Measurements from ENCODE around the gene M1AP.

M1AP gene

GRCh38 chr2:74538881-74539339 is 109.2 kb downstream of the M1AP start:
- DNase-seq, result no peak

GRCh38 chr2:74537140-74537539 is 111.0 kb downstream of the M1AP start:
- DNase-seq, result no peak

- no peak for DNase-seq
Observed at GRCh38 chr2:74536166-74536950, 111.8 kb downstream of the M1AP start.

- DNase-seq, result no peak
Observed at GRCh38 chr2:74535440-74535965, 112.6 kb downstream of the M1AP start.

- DNase-seq, result no peak
Observed at GRCh38 chr2:74534411-74534810, 113.7 kb downstream of the M1AP start.

GRCh38 chr2:74533464-74533863 is 114.7 kb downstream of the M1AP start:
- no peak for DNase-seq

GRCh38 chr2:74532222-74532621 is 115.9 kb downstream of the M1AP start:
- DNase-seq, result no peak

- no peak for DNase-seq
Observed at GRCh38 chr2:74531666-74532065, 116.5 kb downstream of the M1AP start.

GRCh38 chr2:74530239-74531187 is 117.6 kb downstream of the M1AP start:
- no peak for DNase-seq

GRCh38 chr2:74529357-74530238 is 118.5 kb downstream of the M1AP start, which contains the start of the genes AUP1 and HTRA2:
Gene AUP1, minus strand, starts transcription at chr2:74529706. Its CDS starts 77 bp downstream, at chr2:74529629.
Gene HTRA2, plus strand, starts transcription at chr2:74529933. Its CDS starts 74 bp downstream, at chr2:74530007.
- peak; percentile 93 for DNase-seq

GRCh38 chr2:74528600-74529356 is 119.4 kb downstream of the M1AP start:
- no peak for DNase-seq

GRCh38 chr2:74527741-74528140 is 120.4 kb downstream of the M1AP start:
- no peak for DNase-seq

- DNase-seq, result no peak
Observed at GRCh38 chr2:74526649-74527230, 121.4 kb downstream of the M1AP start.

- no peak for DNase-seq
Observed at GRCh38 chr2:74525717-74526648, 122.1 kb downstream of the M1AP start, which contains the start of gene DQX1. Gene DQX1, minus strand, starts transcription at chr2:74526231. Its CDS starts 502 bp downstream, at chr2:74525729.

- DNase-seq, result no peak
Observed at GRCh38 chr2:74524955-74525716, 123.0 kb downstream of the M1AP start.

- no peak for DNase-seq
Observed at GRCh38 chr2:74524005-74524404, 124.1 kb downstream of the M1AP start.

- no peak for DNase-seq
Observed at GRCh38 chr2:74522516-74522915, 125.6 kb downstream of the M1AP start.

GRCh38 chr2:74516650-74517049 is 131.5 kb downstream of the M1AP start:
- DNase-seq, result no peak

Measured in NCI-H526 treated with DMSO at 0.1 percent for 48 hours (cell line).